ENCODE data around the gene BCAR3.

BCAR3 gene

GRCh38 chr1:93620172-93620840 is 61.3 kb downstream of the BCAR3 start:
- no peak overlapping the region for H3K9ac ChIP-seq (ENCODE audit: low read length)
- no peak overlapping the region for H3K4me2 ChIP-seq (ENCODE audit: low read length, poor library complexity, severe bottlenecking)
- H3K79me1 ChIP-seq (replicated peaks; ENCODE audit: low read length, poor library complexity, severe bottlenecking) = peaks cover 20% of the 10 kb centered on the region
- H3K36me3 ChIP-seq (ENCODE audit: control insufficient read depth in 1 of 2, insufficient read depth in 2 of 2, low read depth in 1 of 2, low read length in 2 of 2) = peaks cover 9 to 19% of the 10 kb centered on the region in 2 experiments
- H4K8ac ChIP-seq (ENCODE audit: low read length) = no peak overlapping the region
- H2BK12ac ChIP-seq (ENCODE audit: low read length in 2 of 2) = peak overlapping the region in 1 of 2 experiments; percentile 51
- no peak overlapping the region for H3K23ac ChIP-seq (ENCODE audit: low read length in 2 of 2)
- H3K14ac ChIP-seq (ENCODE audit: low read length in 2 of 2) = peak overlapping the region in 1 of 2 experiments; percentile 42
- peak overlapping the region; percentile 14 for H2BK5ac ChIP-seq (ENCODE audit: low read depth, low read length, poor library complexity, severe bottlenecking)
- H4K91ac ChIP-seq (ENCODE audit: low read length) = peak overlapping the region; percentile 57
- peaks cover 41% of the 10 kb centered on the region for H3K4me1 ChIP-seq (ENCODE audit: control insufficient read depth, insufficient read depth, low read depth, low read length)
- WGBS = 94% methylated on average over 3 of the region's 3 CpGs
- H3K27me3 ChIP-seq (ENCODE audit: control insufficient read depth in 1 of 2, insufficient read depth in 1 of 2, low read length in 2 of 2) = no peaks in the 10 kb centered on the region
- H3K4me3 ChIP-seq (ENCODE audit: insufficient read depth in 1 of 2, low read depth in 1 of 2, low read length in 2 of 2) = no peak overlapping the region
- H3K9me3 ChIP-seq (ENCODE audit: control insufficient read depth, low read length) = no peaks in the 10 kb centered on the region
- no peak overlapping the region for H2BK120ac ChIP-seq (ENCODE audit: low read depth, low read length)
- H2AK5ac ChIP-seq (ENCODE audit: low read length, severe bottlenecking) = peak overlapping the region; percentile 4
- H2BK15ac ChIP-seq (ENCODE audit: low read depth, poor library complexity, severe bottlenecking) = no peak overlapping the region
- DNase-seq = no peak
- peak overlapping the region in 1 of 2 experiments; percentile 85 for H3K18ac ChIP-seq (ENCODE audit: low read depth in 1 of 2, low read length in 2 of 2)
- no peak overlapping the region for H2AFZ ChIP-seq (ENCODE audit: low read depth, low read length)
- no peak overlapping the region for H3K27ac ChIP-seq (ENCODE audit: low read length, poor library complexity, severe bottlenecking)
- H3K4ac ChIP-seq (ENCODE audit: low read depth in 1 of 2, low read length in 2 of 2) = peak overlapping the region in 1 of 2 experiments; percentile 2

- no peak overlapping the region for H2BK15ac ChIP-seq (ENCODE audit: low read depth, poor library complexity, severe bottlenecking)
- no peak for DNase-seq
- H2AFZ ChIP-seq (ENCODE audit: low read depth, low read length) = no peak overlapping the region
- H3K9ac ChIP-seq (ENCODE audit: low read length) = no peak overlapping the region
- no peaks in the 10 kb centered on the region for H3K27me3 ChIP-seq (ENCODE audit: control insufficient read depth in 1 of 2, insufficient read depth in 1 of 2, low read length in 2 of 2)
- peaks cover 12 to 19% of the 10 kb centered on the region in 2 experiments for H3K36me3 ChIP-seq (ENCODE audit: control insufficient read depth in 1 of 2, insufficient read depth in 2 of 2, low read depth in 1 of 2, low read length in 2 of 2)
- peak overlapping the region; percentile 85 to 89 for H3K18ac ChIP-seq (ENCODE audit: low read depth in 1 of 2, low read length in 2 of 2)
- H3K4ac ChIP-seq (ENCODE audit: low read depth in 1 of 2, low read length in 2 of 2) = peak overlapping the region; percentile 2 to 38
- H3K9me3 ChIP-seq (ENCODE audit: control insufficient read depth, low read length) = no peaks in the 10 kb centered on the region
- peak overlapping the region in 1 of 2 experiments; percentile 36 for H3K14ac ChIP-seq (ENCODE audit: low read length in 2 of 2)
- H2BK12ac ChIP-seq (ENCODE audit: low read length in 2 of 2) = peak overlapping the region in 1 of 2 experiments; percentile 55
- H4K8ac ChIP-seq (ENCODE audit: low read length) = no peak overlapping the region
- H3K27ac ChIP-seq (ENCODE audit: low read length, poor library complexity, severe bottlenecking) = no peak overlapping the region
- peak overlapping the region in 1 of 2 experiments; percentile 63 for H3K23ac ChIP-seq (ENCODE audit: low read length in 2 of 2)
- WGBS = 97% methylated on average over 11 of the region's 11 CpGs
- H2BK120ac ChIP-seq (ENCODE audit: low read depth, low read length) = no peak overlapping the region
- peaks cover 19% of the 10 kb centered on the region for H3K79me1 ChIP-seq (replicated peaks; ENCODE audit: low read length, poor library complexity, severe bottlenecking)
- no peak overlapping the region for H2BK5ac ChIP-seq (ENCODE audit: low read depth, low read length, poor library complexity, severe bottlenecking)
- peak overlapping the region; percentile 4 for H2AK5ac ChIP-seq (ENCODE audit: low read length, severe bottlenecking)
- peak overlapping the region; percentile 57 for H4K91ac ChIP-seq (ENCODE audit: low read length)
- H3K4me1 ChIP-seq (ENCODE audit: control insufficient read depth, insufficient read depth, low read depth, low read length) = peaks cover 44% of the 10 kb centered on the region
- no peak overlapping the region for H3K4me2 ChIP-seq (ENCODE audit: low read length, poor library complexity, severe bottlenecking)
- H3K4me3 ChIP-seq (ENCODE audit: insufficient read depth in 1 of 2, low read depth in 1 of 2, low read length in 2 of 2) = no peak overlapping the region
Measured at GRCh38 chr1:93619507-93620171, 62.0 kb downstream of the BCAR3 start.

GRCh38 chr1:93617670-93618499 is 63.8 kb downstream of the BCAR3 start:
- Histone ChIP-seq H2BK15ac (ENCODE audit: low read depth, poor library complexity, severe bottlenecking) (no peak overlapping the region), H2BK12ac (ENCODE audit: low read length in 2 of 2) (peak overlapping the region in 1 of 2 experiments; percentile 3), H3K4me3 (ENCODE audit: insufficient read depth in 1 of 2, low read depth in 1 of 2, low read length in 2 of 2) (no peak overlapping the region), H3K23ac (ENCODE audit: low read length in 2 of 2) (no peak overlapping the region), H2AFZ (ENCODE audit: low read depth, low read length) (no peak overlapping the region), H3K4me2 (ENCODE audit: low read length, poor library complexity, severe bottlenecking) (no peak overlapping the region), H4K91ac (ENCODE audit: low read length) (peak overlapping the region; percentile 41), H3K4ac (ENCODE audit: low read depth in 1 of 2, low read length in 2 of 2) (peak overlapping the region; percentile 9 to 68), H3K4me1 (ENCODE audit: control insufficient read depth, insufficient read depth, low read depth, low read length) (peaks cover 47% of the 10 kb centered on the region), H3K9ac (ENCODE audit: low read length) (no peak overlapping the region), H3K27me3 (ENCODE audit: control insufficient read depth in 1 of 2, insufficient read depth in 1 of 2, low read length in 2 of 2) (no peaks in the 10 kb centered on the region), H2AK5ac (ENCODE audit: low read length, severe bottlenecking) (peak overlapping the region; percentile 7), H2BK120ac (ENCODE audit: low read depth, low read length) (no peak overlapping the region), H3K27ac (ENCODE audit: low read length, poor library complexity, severe bottlenecking) (peak overlapping the region; percentile 75), H3K36me3 (ENCODE audit: control insufficient read depth in 1 of 2, insufficient read depth in 2 of 2, low read depth in 1 of 2, low read length in 2 of 2) (peaks cover 12 to 20% of the 10 kb centered on the region in 2 experiments), H4K8ac (ENCODE audit: low read length) (peak overlapping the region; percentile 71), H2BK5ac (ENCODE audit: low read depth, low read length, poor library complexity, severe bottlenecking) (no peak overlapping the region), H3K14ac (ENCODE audit: low read length in 2 of 2) (peak overlapping the region in 1 of 2 experiments; percentile 76), H3K9me3 (ENCODE audit: control insufficient read depth, low read length) (no peaks in the 10 kb centered on the region), H3K79me1 (replicated peaks; ENCODE audit: low read length, poor library complexity, severe bottlenecking) (peaks cover 19% of the 10 kb centered on the region), H3K18ac (ENCODE audit: low read depth in 1 of 2, low read length in 2 of 2) (peak overlapping the region; percentile 29 to 61)
- 79% methylated on average over 9 of the region's 10 CpGs for WGBS
- no peak for DNase-seq

Measured in mesenchymal stem cell (in vitro differentiated cells and primary cell).